H1 (cell line): ENCODE measurements around the gene SEC22C. TPM values are rescaled to one million over a fixed set of nuclear protein-coding genes. Genes with fewer than 3 reads are reported as not detected.

Source experiments
- CTCF ChIA-PET: fragments of 300-600 bp; sonication (Branson Sonifier 250); formaldehyde crosslinking; loops from one replicate; lab custom pipeline; 2021; ENCODE audit not compliant: partially characterized antibody; lab: Charles Lee
- POLR2A ChIA-PET: fragments of 300-600 bp; sonication (Branson Sonifier 250); formaldehyde crosslinking; loops from one replicate; lab custom pipeline; 2021; ENCODE audit warnings: inconsistent platforms; ENCODE audit not compliant: partially characterized antibody; lab: Charles Lee
- DNase-seq, 2 experiments: peaks; one replicate each; pipeline versions ENCODE4 v3.0.0 to v3.0.0-alpha.2; 2010 to 2022; ENCODE audit warnings: low spot score in 2 of 2, low read depth in 1 of 2, mixed read lengths in 1 of 2
- FAIRE-seq: peaks from 2 replicates; lab custom pipeline; 2011; peaks lifted over from hg19 to GRCh38; lab: Jason Lieb, UNC
- H2AFZ ChIP-seq: 2 replicates; pipeline ENCODE4 v1.8.1; 2012; ENCODE audit warnings: low read length, inconsistent platforms
- H2AK5ac ChIP-seq: 2 replicates; pipeline ENCODE4 v1.6.1; 2013; ENCODE audit warnings: low read depth, low read length
- H2BK120ac ChIP-seq: replicated peaks from 2 replicates; pipeline ENCODE3; 2013; ENCODE audit warnings: low read depth, low read length, inconsistent platforms
- H2BK12ac ChIP-seq: 2 replicates; pipeline ENCODE4 v1.6.1; 2013; ENCODE audit warnings: low read depth, low read length
- H2BK15ac ChIP-seq: 2 replicates; pipeline ENCODE4 v1.6.1; 2013; ENCODE audit warnings: low read length
- H2BK20ac ChIP-seq: 2 replicates; pipeline ENCODE4 v1.6.1; 2013; ENCODE audit warnings: low read length
- H2BK5ac ChIP-seq: 2 replicates; pipeline ENCODE4 v1.6.1; 2013; ENCODE audit warnings: low read depth, low read length
- H3K14ac ChIP-seq: 2 replicates; pipeline ENCODE4 v1.6.1; 2013; ENCODE audit warnings: inconsistent platforms; ENCODE audit not compliant: insufficient read length
- H3K18ac ChIP-seq: 2 replicates; pipeline ENCODE4 v1.6.1; 2013; ENCODE audit warnings: low read length; ENCODE audit errors: extremely low read depth
- H3K23ac ChIP-seq: 2 replicates; pipeline ENCODE4 v1.6.1; 2013; ENCODE audit warnings: inconsistent platforms; ENCODE audit not compliant: insufficient read length
- H3K23me2 ChIP-seq: 2 replicates; pipeline ENCODE4 v1.6.1; 2013; ENCODE audit warnings: low read depth, low read length
- H3K27ac ChIP-seq: 2 replicates; pipeline ENCODE4 v1.6.1; 2011; ENCODE audit warnings: low read depth, low read length, inconsistent platforms
- H3K27me3 ChIP-seq, 4 experiments: replicated peaks in 1 of 4; 1 replicate in 1 of 4; 2 replicates in 3 of 4; pipeline versions ENCODE4 v1.6.1 to v1.8.1; 2011 to 2013; ENCODE audit warnings: low read length in 3 of 4, mild to moderate bottlenecking in 3 of 4, inconsistent platforms in 2 of 4, mixed read lengths in 2 of 4, moderate library complexity in 1 of 4; ENCODE audit not compliant: control insufficient read depth in 3 of 4, insufficient read depth in 3 of 4; ENCODE audit errors: extremely low read depth in 1 of 4
- H3K36me3 ChIP-seq, 4 experiments: 2 replicates each; pipeline versions ENCODE4 v1.6.1 to v1.8.1; 2011 to 2013; ENCODE audit warnings: mild to moderate bottlenecking in 4 of 4, low read length in 3 of 4, moderate library complexity in 2 of 4, control low read depth in 1 of 4, inconsistent platforms in 1 of 4; ENCODE audit not compliant: insufficient read depth in 4 of 4, control insufficient read depth in 2 of 4
- H3K4ac ChIP-seq: replicated peaks from 2 replicates; pipeline ENCODE3; 2013; ENCODE audit warnings: low read length, low read depth, mixed read lengths, inconsistent platforms; ENCODE audit not compliant: insufficient read length
- H3K4me1 ChIP-seq, 4 experiments: replicated peaks in 1 of 4; 1 replicate in 1 of 4; 2 replicates in 3 of 4; pipeline versions ENCODE4 v1.6.1 to v1.8.1; 2011 to 2013; ENCODE audit warnings: low read length in 3 of 4, inconsistent platforms in 2 of 4, mixed read lengths in 1 of 4; ENCODE audit not compliant: insufficient read depth in 4 of 4, control insufficient read depth in 3 of 4
- H3K4me2 ChIP-seq, 2 experiments: 2 replicates each; pipeline versions ENCODE4 v1.6.1 to v1.8.1; 2011 to 2013; ENCODE audit warnings: low read depth in 2 of 2, low read length in 2 of 2, control low read depth in 1 of 2, inconsistent platforms in 1 of 2, mild to moderate bottlenecking in 1 of 2; ENCODE audit not compliant: insufficient read depth in 1 of 2
- H3K4me3 ChIP-seq, 4 experiments: fragments of 200-600, 300-600 bp in 1 of 4; sonication (generic), shearing (Covaris generic), sonication (Bioruptor Twin) in 1 of 4; 2 replicates each; pipeline versions ENCODE4 v1.5.1 to v1.8.1; 2011 to 2016; ENCODE audit warnings: low read length in 4 of 4, low read depth in 3 of 4, control low read depth in 2 of 4, inconsistent platforms in 2 of 4, mild to moderate bottlenecking in 2 of 4, mixed read lengths in 1 of 4, moderate library complexity in 1 of 4; ENCODE audit not compliant: insufficient read depth in 2 of 4; ENCODE audit errors: extremely low read depth in 1 of 4
- H3K56ac ChIP-seq: replicated peaks from 2 replicates; pipeline ENCODE3; 2013; ENCODE audit warnings: low read depth, mild to moderate bottlenecking, mixed read lengths, low read length, inconsistent platforms; ENCODE audit not compliant: insufficient read length
- H3K79me1 ChIP-seq: 2 replicates; pipeline ENCODE4 v1.6.1; 2013; ENCODE audit warnings: low read depth, low read length, control low read depth
- H3K79me2 ChIP-seq, 2 experiments: 2 replicates each; pipeline versions ENCODE4 v1.6.1 to v1.8.1; 2012 to 2013; ENCODE audit warnings: low read length in 2 of 2, mild to moderate bottlenecking in 2 of 2, inconsistent platforms in 1 of 2; ENCODE audit not compliant: insufficient read depth in 2 of 2, control insufficient read depth in 1 of 2
- H3K9ac ChIP-seq, 4 experiments: replicated peaks in 1 of 4; 1 replicate in 1 of 4; 2 replicates in 3 of 4; pipeline versions ENCODE4 v1.6.1 to v1.8.1; 2011 to 2013; ENCODE audit warnings: low read depth in 3 of 4, low read length in 3 of 4, control low read depth in 2 of 4, mild to moderate bottlenecking in 2 of 4, moderate library complexity in 2 of 4, inconsistent platforms in 1 of 4; ENCODE audit errors: extremely low read depth in 1 of 4
- H3K9me3 ChIP-seq, 2 experiments: 2 replicates each; pipeline versions ENCODE4 v1.6.1 to v1.8.1; 2012 to 2013; ENCODE audit warnings: mild to moderate bottlenecking in 2 of 2, moderate library complexity in 2 of 2, control low read depth in 1 of 2, inconsistent platforms in 1 of 2, low read depth in 1 of 2, low read length in 1 of 2, mixed read lengths in 1 of 2; ENCODE audit not compliant: insufficient read depth in 2 of 2
- H4K20me1 ChIP-seq, 2 experiments: replicated peaks in 1 of 2; 2 replicates each; pipeline versions ENCODE3 to v1.8.1; 2011 to 2013; ENCODE audit warnings: inconsistent platforms in 2 of 2, low read length in 2 of 2, mild to moderate bottlenecking in 1 of 2; ENCODE audit not compliant: insufficient read depth in 2 of 2, control insufficient read depth in 1 of 2
- H4K5ac ChIP-seq: 2 replicates; pipeline ENCODE4 v1.6.1; 2013; ENCODE audit warnings: low read length, low read depth, mixed read lengths, inconsistent platforms; ENCODE audit not compliant: insufficient read length
- H4K8ac ChIP-seq: 2 replicates; pipeline ENCODE4 v1.8.0; 2013; ENCODE audit warnings: mild to moderate bottlenecking, moderate library complexity, low read length, inconsistent platforms; ENCODE audit not compliant: insufficient read depth; ENCODE audit errors: extremely low read depth
- H4K91ac ChIP-seq: replicated peaks from 2 replicates; pipeline ENCODE3; 2013; ENCODE audit warnings: low read length, mixed read lengths, inconsistent platforms; ENCODE audit not compliant: insufficient read length
- CBX8 ChIP-seq: fragments of 300-800, 300-1000 bp; sonication (generic); IDR thresholded peaks from 2 replicates; pipeline ENCODE4 v1.7.1; 2016; ENCODE audit warnings: low read depth, low read length, borderline replicate concordance
- CEBPB ChIP-seq: IDR thresholded peaks from 2 replicates; pipeline ENCODE4 v1.6.1; 2012; ENCODE audit warnings: low read depth, low read length
- CHD2 ChIP-seq: IDR thresholded peaks from 2 replicates; pipeline ENCODE4 v1.6.1; 2012; ENCODE audit warnings: low read length, improper control_type of control experiment
- E2F6 ChIP-seq: IDR thresholded peaks from 2 replicates; pipeline ENCODE4 v1.6.1; 2012; ENCODE audit warnings: inconsistent platforms
- EGR1 ChIP-seq: IDR thresholded peaks from 2 replicates; pipeline ENCODE4 v1.6.1; 2011; ENCODE audit warnings: low read depth, low read length, borderline replicate concordance
- EZH2 ChIP-seq: fragments of 200-600 bp; sonication (generic); IDR thresholded peaks from 2 replicates; pipeline ENCODE4 v1.7.1; 2012; ENCODE audit warnings: low read depth, mild to moderate bottlenecking, moderate library complexity, low read length, inconsistent platforms; ENCODE audit not compliant: severe bottlenecking
- KDM1A ChIP-seq: fragments of 200-600, 300-600 bp; sonication (generic); IDR thresholded peaks from 2 replicates; pipeline ENCODE4 v1.7.1; 2016; ENCODE audit warnings: mild to moderate bottlenecking, low read length, borderline replicate concordance
- POLR2A ChIP-seq, 2 experiments: IDR thresholded peaks; 1 replicate in 1 of 2; 2 replicates in 1 of 2; pipeline ENCODE4 v1.6.1; 2011; ENCODE audit warnings: low read depth in 2 of 2, low read length in 2 of 2, mild to moderate bottlenecking in 2 of 2; ENCODE audit errors: control extremely low read depth in 1 of 2
- RBBP5 ChIP-seq: IDR thresholded peaks from 2 replicates; pipeline ENCODE4 v1.7.1; 2012; ENCODE audit warnings: low read depth, mild to moderate bottlenecking, inconsistent platforms, low read length, moderate library complexity, borderline replicate concordance
- SIN3A ChIP-seq, 2 experiments: IDR thresholded peaks in 1 of 2; conservative IDR thresholded peaks in 1 of 2; 2 replicates each; pipeline ENCODE4 v1.6.1; 2011 to 2012; ENCODE audit warnings: low read length in 2 of 2, improper control_type of control experiment in 1 of 2, low read depth in 1 of 2, mild to moderate bottlenecking in 1 of 2
- SIRT6 ChIP-seq: IDR thresholded peaks from one replicate; pipeline ENCODE4 v1.7.1; 2012; ENCODE audit warnings: low read length, inconsistent platforms
- polyA plus RNA-seq, 7 experiments: library from polyadenylated mRNA; depleted of rRNA in 3 of 7; stranded (reverse) in 5 of 7; unstranded in 2 of 7; fragments of >200 nt in 5 of 7; fragments of 200-250 nt in 2 of 7; gene quantifications; 1 replicate in 5 of 7; 2 replicates in 1 of 7; 4 replicates in 1 of 7; pipeline versions ENCODE4 v1.2.1 to v1.2.3, GENCODE V29; 2011 to 2013; ENCODE audit warnings: missing spikeins in 2 of 7, mixed read lengths in 2 of 7
- total RNA-seq: library from RNA; stranded (reverse); fragmentation: NEBNext Ultra II Directional; extraction: Animal tissue kit (Norgen Biotek cat#: 25700); gene quantifications from 2 replicates; pipeline ENCODE4 v1.2.1, GENCODE V29; 2021

Gene SEC22C
- total and polyA plus RNA-seq, 2 of the 8 experiments (the other 6 are each of a cell fraction or from before 2014, with no cell fraction given): 23.4 to 38.3 TPM

- Histone ChIP-seq H4K8ac (no peak overlapping the region), H2BK120ac (no peak overlapping the region), H2BK12ac (no peak overlapping the region), H3K56ac (no peak overlapping the region), H3K23ac (no peak overlapping the region), H3K27ac (no peak overlapping the region), H3K27me3 (no peaks in the 10 kb centered on the region), H4K5ac (no peak overlapping the region), H3K4ac (no peak overlapping the region), H2AK5ac (no peak overlapping the region), H3K18ac (no peak overlapping the region), H3K9ac (no peak overlapping the region), H3K4me1 (0 out of 7 replicates have a peak, but pooled peaks cover 0 to 1% (median 0%) of the 10 kb centered on the region in 4 experiments), H3K4me2 (no peak overlapping the region), H3K14ac (no peak overlapping the region), H3K79me1 (no peaks in the 10 kb centered on the region; the same call in 1 of the 2 replicates), H2BK20ac (no peak overlapping the region), H3K4me3 (no peak overlapping the region), H3K9me3 (peaks cover 0 to 11% of the 10 kb centered on the region in 2 experiments; a peak in 2 of 4 replicates), H2BK15ac (no peak overlapping the region), H2AFZ (no peak overlapping the region), H4K20me1 (peaks cover 2 to 3% of the 10 kb centered on the region in 2 experiments), H3K79me2 (peaks cover 0 to 71% of the 10 kb centered on the region in 2 experiments; a peak in 3 of 4 replicates), H2BK5ac (no peak overlapping the region), H4K91ac (no peak overlapping the region), H3K36me3 (peaks cover 0 to 14% (median 5%) of the 10 kb centered on the region in 4 experiments; a peak in 5 of 8 replicates), H3K23me2 (no peaks in the 10 kb centered on the region; the same call in 1 of the 2 replicates)
- DNase-seq (no peak), FAIRE-seq (no peak)
- CTCF ChIA-PET: interaction anchor here (0.7 kb wide), 2 partner anchors 40 to 144 kb away, joined by 3 read pairs; no protein-coding TSS in a partner anchor
- POLR2A ChIA-PET: no interaction called here
- TF ChIP-seq EGR1 (no peak), EZH2 (no peak), KDM1A (no peak), E2F6 (no peak), SIN3A (conservative IDR thresholded peaks at IDR 0.05 in 1 of 2, IDR thresholded peaks at IDR 0.05 in 1 of 2; ENCODE audit: low read depth in 1 of 2, low read length in 2 of 2) (no peak), SIRT6 (no peak), POLR2A (IDR thresholded peaks at IDR 0.05; ENCODE audit: control extremely low read depth in 1 of 2, low read depth in 2 of 2, low read length in 2 of 2) (no peak), CBX8 (no peak), RBBP5 (no peak), CEBPB (no peak), CHD2 (no peak)
Observed at GRCh38 chr3:42575137-42575741, 6.5 kb downstream of the SEC22C start.
